HCT116 (cell line): ENCODE results near the gene CBFA2T2. TPM values are rescaled to one million over a fixed set of nuclear protein-coding genes. Genes with fewer than 3 reads are reported as not detected.

Experiments used
- ATAC-seq: fragments of 200-7000 bp; cut with Tn5 transposase; 2 replicates; pipeline ENCODE4 v1.9.1; 2020; ENCODE audit warnings: mild to moderate bottlenecking, moderate library complexity
- BruUV-seq: library from RNA; stranded (reverse); fragments of 400-500 nt; replicated peaks from 2 replicates; lab custom pipeline; 2021; lab: Mats Ljungman, UMichigan
- CTCF ChIA-PET: fragments of 300-600 bp; sonication (Branson Sonifier 250); formaldehyde crosslinking; loops from one replicate; lab custom pipeline; 2021; ENCODE audit warnings: antibody characterized with exemption; lab: Charles Lee
- POLR2A ChIA-PET: fragments of 300-600, 350-600 bp; sonication (Branson Sonifier 250); formaldehyde crosslinking; loops from one replicate; lab custom pipeline; 2021; ENCODE audit warnings: antibody characterized with exemption; lab: Charles Lee
- RAD21 ChIA-PET, 2 experiments: fragments of 300-600 bp; sonication (Branson Sonifier 250); formaldehyde crosslinking; loops; one replicate each; lab custom pipeline; 2023; ENCODE audit warnings: low total read pairs in 2 of 2; ENCODE audit not compliant: uncharacterized antibody in 2 of 2, unreplicated experiment in 2 of 2, low non-redundant PET in 1 of 2; lab: Charles Lee
- DNase-seq: peaks from one replicate; pipeline ENCODE4 v3.0.0-alpha.2; 2010; ENCODE audit warnings: low read depth, low spot score
- H2AFZ ChIP-seq: fragments of 200-600 bp; shearing (Covaris generic), sonication (generic); 2 replicates; pipeline ENCODE4 v1.6.1; 2017; ENCODE audit warnings: low read depth, mixed run types, mixed read lengths, antibody characterized with exemption, low read length; ENCODE audit not compliant: poor library complexity, severe bottlenecking
- H3K27ac ChIP-seq: 2 replicates; pipeline ENCODE4 v1.5.1; 2012; ENCODE audit warnings: low read depth, low read length
- H3K27me3 ChIP-seq: fragments of 200-600 bp; sonication (generic); 2 replicates; pipeline ENCODE4 v1.6.1; 2016; ENCODE audit warnings: mixed run types, low read length, mixed read lengths; ENCODE audit not compliant: insufficient read depth
- H3K36me3 ChIP-seq, 2 experiments: fragments of 200-500 bp in 1 of 2; fragments of 200-600 bp in 1 of 2; sonication (Bioruptor generic) in 1 of 2; sonication (generic) in 1 of 2; 2 replicates each; pipeline versions ENCODE4 v1.5.1 to v1.6.1; 2014 to 2016; ENCODE audit warnings: low read length in 2 of 2, inconsistent platforms in 1 of 2, mixed read lengths in 1 of 2, mixed run types in 1 of 2; ENCODE audit not compliant: insufficient read depth in 2 of 2, control insufficient read depth in 1 of 2
- H3K4me1 ChIP-seq, 2 experiments: fragments of 200-600 bp in 1 of 2; sonication (generic) in 1 of 2; 2 replicates each; pipeline versions ENCODE4 v1.5.1 to v1.6.1; 2012 to 2017; ENCODE audit warnings: low read length in 2 of 2, inconsistent platforms in 1 of 2, mild to moderate bottlenecking in 1 of 2, mixed read lengths in 1 of 2, mixed run types in 1 of 2, moderate library complexity in 1 of 2; ENCODE audit not compliant: insufficient read depth in 2 of 2, control insufficient read depth in 1 of 2
- H3K4me2 ChIP-seq: fragments of 200-600 bp; sonication (generic); 2 replicates; pipeline ENCODE4 v1.6.1; 2017; ENCODE audit warnings: mixed run types, low read length, mixed read lengths
- H3K4me3 ChIP-seq, 2 experiments: fragments of 200-600 bp in 1 of 2; sonication (generic) in 1 of 2; replicated peaks in 1 of 2; 2 replicates each; pipeline ENCODE4 v1.5.1; 2011 to 2016; ENCODE audit warnings: low read length in 2 of 2, control low read depth in 1 of 2, low read depth in 1 of 2, mild to moderate bottlenecking in 1 of 2, mixed read lengths in 1 of 2, mixed run types in 1 of 2
- H3K79me2 ChIP-seq: fragments of 200-600 bp; sonication (generic); 2 replicates; pipeline ENCODE4 v1.6.1; 2017; ENCODE audit warnings: mild to moderate bottlenecking, mixed run types, low read length, moderate library complexity, mixed read lengths; ENCODE audit not compliant: insufficient read depth
- H3K9ac ChIP-seq: fragments of 200-600 bp; sonication (generic); 2 replicates; pipeline ENCODE4 v1.6.1; 2016; ENCODE audit warnings: low read length, mixed read lengths
- H3K9me2 ChIP-seq: fragments of 200-600 bp; sonication (generic), shearing (Covaris generic); 2 replicates; pipeline ENCODE4 v1.6.1; 2017; ENCODE audit warnings: mixed run types, mild to moderate bottlenecking, moderate library complexity; ENCODE audit not compliant: insufficient read depth
- H3K9me3 ChIP-seq, 2 experiments: fragments of 200-500 bp in 1 of 2; fragments of 200-600 bp in 1 of 2; sonication (Bioruptor generic) in 1 of 2; sonication (generic) in 1 of 2; 2 replicates each; pipeline ENCODE4 v1.6.1; 2014 to 2017; ENCODE audit warnings: low read length in 2 of 2, mixed read lengths in 2 of 2, inconsistent platforms in 1 of 2, low read depth in 1 of 2, mild to moderate bottlenecking in 1 of 2, mixed run types in 1 of 2, moderate library complexity in 1 of 2; ENCODE audit not compliant: control insufficient read depth in 1 of 2, insufficient read depth in 1 of 2
- H4K20me1 ChIP-seq: fragments of 200-600 bp; sonication (generic), shearing (Covaris generic); 2 replicates; pipeline ENCODE4 v1.6.1; 2017; ENCODE audit warnings: mixed run types, mild to moderate bottlenecking, moderate library complexity; ENCODE audit not compliant: insufficient read depth
- ATF3 ChIP-seq: IDR thresholded peaks from 2 replicates; pipeline ENCODE4 v1.6.1; 2012
- CBX3 ChIP-seq: IDR thresholded peaks from 2 replicates; pipeline ENCODE4 v1.6.1; 2012; ENCODE audit warnings: low read depth
- CTCF ChIP-seq, 3 experiments: fragments of 200-600 bp in 1 of 3; sonication (generic) in 1 of 3; IDR thresholded peaks in 2 of 3; conservative IDR thresholded peaks in 1 of 3; 2 replicates each; pipeline ENCODE4 v1.5.1; 2012 to 2017; ENCODE audit warnings: low read depth in 2 of 3, low read length in 2 of 3, antibody characterized with exemption in 1 of 3, borderline replicate concordance in 1 of 3, control low read depth in 1 of 3, mild to moderate bottlenecking in 1 of 3, mixed read lengths in 1 of 3, mixed run types in 1 of 3, moderate library complexity in 1 of 3; ENCODE audit not compliant: insufficient read depth in 1 of 3
- EGR1 ChIP-seq: IDR thresholded peaks from 2 replicates; pipeline ENCODE4 v1.6.1; 2012; ENCODE audit warnings: low read depth
- ELF1 ChIP-seq: IDR thresholded peaks from 2 replicates; pipeline ENCODE4 v1.6.1; 2012; ENCODE audit warnings: low read depth, borderline replicate concordance
- EZH2 ChIP-seq: fragments of 200-600 bp; sonication (generic); IDR thresholded peaks from 2 replicates; pipeline ENCODE4 v1.6.1; 2017; ENCODE audit warnings: antibody characterized with exemption, mixed run types
- FOSL1 ChIP-seq: IDR thresholded peaks from 2 replicates; pipeline ENCODE4 v1.6.1; 2012; ENCODE audit warnings: low read depth
- JUND ChIP-seq: IDR thresholded peaks from 2 replicates; pipeline ENCODE4 v1.6.1; 2012
- POLR2A ChIP-seq: IDR thresholded peaks from 2 replicates; pipeline ENCODE4 v1.7.0; 2011; ENCODE audit warnings: borderline replicate concordance; ENCODE audit not compliant: insufficient read depth, insufficient read length; ENCODE audit errors: extremely low read depth
- POLR2AphosphoS5 ChIP-seq: IDR thresholded peaks from 2 replicates; pipeline ENCODE4 v1.6.1; 2011; ENCODE audit warnings: mild to moderate bottlenecking, low read depth, low read length, moderate library complexity
- SIN3A ChIP-seq: IDR thresholded peaks from 2 replicates; pipeline ENCODE4 v1.6.1; 2012; ENCODE audit warnings: low read depth
- SP1 ChIP-seq: IDR thresholded peaks from 2 replicates; pipeline ENCODE4 v1.6.1; 2012; ENCODE audit warnings: low read depth
- SRF ChIP-seq: IDR thresholded peaks from 2 replicates; pipeline ENCODE4 v1.6.1; 2012; ENCODE audit warnings: low read depth
- TCF7L2 ChIP-seq: IDR thresholded peaks from 2 replicates; pipeline ENCODE4 v1.7.0; 2011; ENCODE audit warnings: borderline replicate concordance, inconsistent platforms; ENCODE audit not compliant: insufficient read depth, insufficient read length; ENCODE audit errors: extremely low read depth
- YY1 ChIP-seq: IDR thresholded peaks from 2 replicates; pipeline ENCODE4 v1.6.1; 2011; ENCODE audit warnings: low read length, low read depth, moderate library complexity, mild to moderate bottlenecking; ENCODE audit not compliant: insufficient replicate concordance; ENCODE audit errors: extremely low read depth
- ZFX ChIP-seq: fragments of 450-650 bp; IDR thresholded peaks from 2 replicates; pipeline ENCODE4 v1.6.1; 2017
- ZNF274 ChIP-seq: fragments of 200-500 bp; sonication (Bioruptor generic); IDR thresholded peaks from 2 replicates; pipeline ENCODE4 v1.6.1; 2014; ENCODE audit warnings: mild to moderate bottlenecking, low read depth, low read length, inconsistent platforms
- intact Hi-C: fragments of 100-400 bp; cut with micrococcal nuclease; formaldehyde crosslinking; loops from 2 replicates; pipeline ENCODE4 v1.10.0; 2022
- total RNA-seq: library from RNA; stranded (reverse); gene quantifications from one replicate; pipeline ENCODE4 v1.2.1, GENCODE V29; 2021; ENCODE audit not compliant: unreplicated experiment
- TF ChIP-seq, protein P1 (sequence below): IDR thresholded peaks from 2 replicates; pipeline ENCODE4 v1.6.1; 2012; ENCODE audit warnings: low read depth
- TF ChIP-seq, protein P2 (sequence below): IDR thresholded peaks from 2 replicates; pipeline ENCODE4 v1.6.1; 2012

CBFA2T2 gene
- total RNA-seq, 1 experiment from 2014 or later = 8.0 TPM

DNA sequence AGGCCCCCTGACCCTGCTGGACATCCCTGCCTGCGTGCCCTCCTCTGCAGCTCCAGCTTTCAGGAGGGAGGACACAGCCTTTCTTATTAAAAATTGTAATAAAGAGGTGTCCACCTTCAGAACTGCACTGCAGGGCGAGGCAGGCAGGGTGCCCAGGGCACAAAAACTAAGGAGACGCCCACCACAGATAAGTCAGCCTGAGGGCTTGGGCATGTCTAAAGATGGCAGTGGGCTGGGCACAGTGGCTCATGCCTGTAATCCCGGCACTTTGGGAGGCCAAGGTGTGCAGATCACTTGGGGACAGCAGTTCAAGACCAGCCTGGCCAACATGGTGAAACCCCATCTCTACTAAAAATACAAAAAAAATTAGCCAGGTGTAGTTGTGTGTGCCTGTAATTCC lies 165.3 kb downstream of the CBFA2T2 start:
- H3K27ac ChIP-seq = no peak overlapping the region
- POLR2A ChIA-PET = no interaction called here
- no TSS peak for BruUV-seq
- RAD21 ChIA-PET = no interaction called here
- H3K36me3 ChIP-seq = peaks cover 0 to 3% of the 10 kb centered on the region in 2 experiments; a peak in 1 of 4 replicates
- H3K4me3 ChIP-seq = no peak overlapping the region
- DNase-seq (no peak), ATAC-seq (no peak)
- no peaks in the 10 kb centered on the region for H3K9me2 ChIP-seq
- TF ChIP-seq, protein P1, sequence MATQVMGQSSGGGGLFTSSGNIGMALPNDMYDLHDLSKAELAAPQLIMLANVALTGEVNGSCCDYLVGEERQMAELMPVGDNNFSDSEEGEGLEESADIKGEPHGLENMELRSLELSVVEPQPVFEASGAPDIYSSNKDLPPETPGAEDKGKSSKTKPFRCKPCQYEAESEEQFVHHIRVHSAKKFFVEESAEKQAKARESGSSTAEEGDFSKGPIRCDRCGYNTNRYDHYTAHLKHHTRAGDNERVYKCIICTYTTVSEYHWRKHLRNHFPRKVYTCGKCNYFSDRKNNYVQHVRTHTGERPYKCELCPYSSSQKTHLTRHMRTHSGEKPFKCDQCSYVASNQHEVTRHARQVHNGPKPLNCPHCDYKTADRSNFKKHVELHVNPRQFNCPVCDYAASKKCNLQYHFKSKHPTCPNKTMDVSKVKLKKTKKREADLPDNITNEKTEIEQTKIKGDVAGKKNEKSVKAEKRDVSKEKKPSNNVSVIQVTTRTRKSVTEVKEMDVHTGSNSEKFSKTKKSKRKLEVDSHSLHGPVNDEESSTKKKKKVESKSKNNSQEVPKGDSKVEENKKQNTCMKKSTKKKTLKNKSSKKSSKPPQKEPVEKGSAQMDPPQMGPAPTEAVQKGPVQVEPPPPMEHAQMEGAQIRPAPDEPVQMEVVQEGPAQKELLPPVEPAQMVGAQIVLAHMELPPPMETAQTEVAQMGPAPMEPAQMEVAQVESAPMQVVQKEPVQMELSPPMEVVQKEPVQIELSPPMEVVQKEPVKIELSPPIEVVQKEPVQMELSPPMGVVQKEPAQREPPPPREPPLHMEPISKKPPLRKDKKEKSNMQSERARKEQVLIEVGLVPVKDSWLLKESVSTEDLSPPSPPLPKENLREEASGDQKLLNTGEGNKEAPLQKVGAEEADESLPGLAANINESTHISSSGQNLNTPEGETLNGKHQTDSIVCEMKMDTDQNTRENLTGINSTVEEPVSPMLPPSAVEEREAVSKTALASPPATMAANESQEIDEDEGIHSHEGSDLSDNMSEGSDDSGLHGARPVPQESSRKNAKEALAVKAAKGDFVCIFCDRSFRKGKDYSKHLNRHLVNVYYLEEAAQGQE = no peak
- no peak for TF ChIP-seq EZH2
- no peak for TF ChIP-seq ELF1
- TF ChIP-seq ATF3 = no peak
- TF ChIP-seq CTCF (IDR thresholded peaks at IDR 0.05 in 2 of 3, conservative IDR thresholded peaks at IDR 0.05 in 1 of 3; ENCODE audit: borderline replicate concordance in 1 of 3, insufficient read depth in 1 of 3, low read depth in 2 of 3, low read length in 2 of 3) = no peak
- no peak for TF ChIP-seq POLR2A
- no peak for TF ChIP-seq EGR1
- TF ChIP-seq, protein P2, sequence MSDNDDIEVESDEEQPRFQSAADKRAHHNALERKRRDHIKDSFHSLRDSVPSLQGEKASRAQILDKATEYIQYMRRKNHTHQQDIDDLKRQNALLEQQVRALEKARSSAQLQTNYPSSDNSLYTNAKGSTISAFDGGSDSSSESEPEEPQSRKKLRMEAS = no peak
- no peak for TF ChIP-seq CBX3
- no peak for TF ChIP-seq SRF
- no peak for TF ChIP-seq JUND
- no peak for TF ChIP-seq TCF7L2
- no peak for TF ChIP-seq YY1
- TF ChIP-seq POLR2AphosphoS5 = no peak
- TF ChIP-seq SIN3A = no peak
- no peak for TF ChIP-seq SP1
- no peak for TF ChIP-seq ZFX
- TF ChIP-seq ZNF274 = no peak
- TF ChIP-seq FOSL1 = no peak
- H3K9ac ChIP-seq = no peak overlapping the region
- no peak overlapping the region for H2AFZ ChIP-seq
- H3K27me3 ChIP-seq = no peaks in the 10 kb centered on the region
- no peaks in the 10 kb centered on the region for H4K20me1 ChIP-seq
- H3K4me1 ChIP-seq = peaks cover 0 to 16% of the 10 kb centered on the region in 2 experiments; a peak in 1 of 4 replicates
- H3K4me2 ChIP-seq = no peak overlapping the region
- CTCF ChIA-PET = no interaction called here
- intact Hi-C loops = loop anchor here (10.0 kb wide), 1 partner anchor 470 kb away; no protein-coding TSS in a partner anchor
- H3K9me3 ChIP-seq = no peaks in the 10 kb centered on the region
- no peaks in the 10 kb centered on the region for H3K79me2 ChIP-seq
